ENCODE data around the gene LRRC4C.
A peak's percentile ranks its signal among the peaks of the same experiment; 100 is the strongest.

LRRC4C gene

DNA sequence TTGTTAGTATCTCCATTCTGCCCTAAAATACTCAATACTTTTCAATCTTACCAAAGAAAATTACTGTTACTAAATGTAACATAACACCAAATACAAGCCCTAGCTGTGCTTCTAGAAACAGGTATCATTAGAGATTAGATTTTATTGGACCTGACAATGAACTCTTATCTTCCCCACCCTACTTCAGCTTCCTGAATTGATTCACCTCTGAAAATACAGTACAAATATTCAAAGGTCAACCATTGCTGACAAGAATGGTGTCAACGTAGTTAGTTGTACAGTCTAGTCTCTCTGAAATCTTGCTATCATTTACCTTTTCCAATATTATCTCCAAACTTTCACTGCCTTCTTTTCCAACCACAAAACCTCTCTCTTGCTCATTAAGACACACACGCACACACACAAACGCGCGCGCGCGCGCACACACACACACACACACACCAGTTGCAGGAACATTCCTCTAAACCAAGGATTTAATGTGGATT is 22.4 kb downstream of the LRRC4C start:
- FAIRE-seq (no peak), DNase-seq (ENCODE audit: insufficient read length, low spot score) (no peak)
- TF ChIP-seq POLR2AphosphoS5 (IDR thresholded peaks at IDR 0.05; ENCODE audit: low read depth, low read length) = no peak
- no peak for TF ChIP-seq POU2F2 (IDR thresholded peaks at IDR 0.05; ENCODE audit: low read depth, low read length)
- no peak for TF ChIP-seq PAX5 (IDR thresholded peaks at IDR 0.05; ENCODE audit: insufficient read depth, low read length, severe bottlenecking)
- no peak for TF ChIP-seq TAF1 (IDR thresholded peaks at IDR 0.05; ENCODE audit: low read depth, low read length)
- TF ChIP-seq POLR2A (IDR thresholded peaks at IDR 0.05; ENCODE audit: low read depth, low read length) = no peak
- TF ChIP-seq SPI1 (IDR thresholded peaks at IDR 0.05; ENCODE audit: low read depth, low read length) = no peak

DNA sequence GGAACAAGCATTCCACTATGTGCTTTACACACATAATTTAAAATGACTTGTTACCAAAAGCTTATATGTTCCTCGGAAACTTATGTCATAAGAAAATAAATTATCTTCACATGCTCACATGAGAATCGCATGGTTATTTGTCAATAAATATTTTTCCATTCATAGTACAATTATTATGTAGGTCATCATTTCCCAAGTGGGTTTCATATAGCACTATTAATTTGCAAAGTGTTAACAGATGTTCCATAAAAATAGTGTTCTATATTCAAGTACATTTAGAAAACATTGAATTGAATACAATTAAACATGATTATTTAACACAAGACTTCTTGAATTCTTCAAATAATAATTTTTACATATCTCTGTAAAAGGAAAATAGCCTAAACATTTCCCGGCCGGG is 23.9 kb downstream of the LRRC4C start:
- DNase-seq (ENCODE audit: insufficient read length, low spot score) (no peak), FAIRE-seq (no peak)
- TF ChIP-seq TAF1 (IDR thresholded peaks at IDR 0.05; ENCODE audit: low read depth, low read length) = no peak
- no peak for TF ChIP-seq POU2F2 (IDR thresholded peaks at IDR 0.05; ENCODE audit: low read depth, low read length)
- no peak for TF ChIP-seq SPI1 (IDR thresholded peaks at IDR 0.05; ENCODE audit: low read depth, low read length)
- TF ChIP-seq POLR2A (IDR thresholded peaks at IDR 0.05; ENCODE audit: low read depth, low read length) = no peak
- no peak for TF ChIP-seq POLR2AphosphoS5 (IDR thresholded peaks at IDR 0.05; ENCODE audit: low read depth, low read length)
- TF ChIP-seq PAX5 (IDR thresholded peaks at IDR 0.05; ENCODE audit: insufficient read depth, low read length, severe bottlenecking) = no peak

DNA sequence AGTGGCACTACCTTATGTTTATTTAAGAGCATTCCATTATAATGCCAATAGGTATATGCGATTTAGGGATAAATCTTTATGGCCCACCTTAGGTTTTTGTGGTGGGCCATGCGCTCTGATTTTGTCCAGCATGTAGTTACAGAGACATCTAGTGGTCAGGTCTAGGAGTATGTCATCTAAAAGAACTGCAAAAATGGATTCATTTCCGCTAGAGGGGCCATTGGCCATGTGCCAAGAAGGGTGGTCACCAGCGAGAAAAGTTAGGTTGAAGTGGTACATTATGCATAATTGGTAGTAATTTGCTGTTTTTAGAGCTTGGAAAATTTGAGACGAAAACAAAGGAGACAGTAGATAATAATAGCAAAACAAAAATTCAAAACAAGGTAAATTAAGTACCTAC is 27.7 kb downstream of the LRRC4C start:
- DNase-seq (ENCODE audit: insufficient read length, low spot score) = no peak
- FAIRE-seq = no peak
- TF ChIP-seq POU2F2 (IDR thresholded peaks at IDR 0.05; ENCODE audit: low read depth, low read length) (no peak), POLR2AphosphoS5 (IDR thresholded peaks at IDR 0.05; ENCODE audit: low read depth, low read length) (no peak), PAX5 (IDR thresholded peaks at IDR 0.05; ENCODE audit: insufficient read depth, low read length, severe bottlenecking) (no peak)

DNA sequence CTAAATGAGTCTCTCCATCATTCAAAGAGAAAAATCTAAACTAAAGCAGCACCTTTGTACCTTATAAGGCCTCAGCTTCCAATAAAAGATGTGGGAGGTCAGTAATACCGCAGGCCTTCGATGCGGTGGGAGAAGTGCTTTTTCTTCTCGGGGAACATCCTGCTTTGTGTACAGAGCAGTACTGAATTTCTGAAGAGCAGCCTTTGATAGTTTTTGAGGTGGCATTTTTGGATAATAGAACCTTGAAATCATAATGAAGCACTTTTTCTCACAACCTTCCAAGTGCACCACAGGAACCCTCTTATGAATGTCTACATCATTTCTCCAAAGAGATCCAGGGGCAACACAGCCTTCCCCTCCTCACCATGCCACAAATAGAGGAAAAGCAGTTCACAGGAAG is 39.6 kb downstream of the LRRC4C start:
- FAIRE-seq = no peak
- TF ChIP-seq TAF1 (IDR thresholded peaks at IDR 0.05; ENCODE audit: low read depth, low read length) (no peak), SPI1 (IDR thresholded peaks at IDR 0.05; ENCODE audit: low read depth, low read length) (no peak), PAX5 (IDR thresholded peaks at IDR 0.05; ENCODE audit: insufficient read depth, low read length, severe bottlenecking) (no peak), POU2F2 (IDR thresholded peaks at IDR 0.05; ENCODE audit: low read depth, low read length) (no peak), POLR2A (IDR thresholded peaks at IDR 0.05; ENCODE audit: low read depth, low read length) (no peak), POLR2AphosphoS5 (IDR thresholded peaks at IDR 0.05; ENCODE audit: low read depth, low read length) (no peak)

DNA sequence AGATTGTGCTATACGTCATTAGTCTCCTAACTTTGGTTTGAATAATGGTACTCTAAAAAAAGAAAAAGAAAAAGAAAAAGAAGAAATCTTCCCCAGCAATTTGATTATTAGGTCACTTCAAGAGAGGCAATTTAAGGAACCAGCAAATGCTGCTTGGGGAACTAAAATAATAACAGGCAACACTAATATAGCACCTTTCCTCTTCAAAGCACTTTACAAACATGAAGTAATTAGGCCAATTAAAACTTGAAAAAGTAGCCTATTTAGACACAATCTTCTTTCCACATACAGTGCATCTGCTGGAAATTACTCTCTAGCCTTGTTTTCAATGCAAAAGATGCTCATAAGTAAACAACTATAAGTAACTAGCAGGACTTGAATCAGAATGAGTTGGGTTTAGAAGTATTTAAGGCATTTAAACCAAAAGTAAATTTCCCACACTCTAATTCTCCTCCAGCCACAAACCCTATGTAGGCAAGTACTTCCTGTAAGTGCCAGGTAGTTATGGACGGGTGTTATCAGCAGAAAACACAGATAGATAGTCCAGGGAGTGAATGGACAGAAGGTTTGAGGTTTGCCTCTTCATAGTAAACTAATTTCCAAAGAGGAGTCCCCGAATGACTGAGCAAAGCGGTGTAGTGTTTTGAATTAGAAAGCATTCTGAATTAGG is 44.5 kb downstream of the LRRC4C start:
- DNase-seq (ENCODE audit: insufficient read length, low spot score) = no peak
- FAIRE-seq = no peak
- TF ChIP-seq POU2F2 (IDR thresholded peaks at IDR 0.05; ENCODE audit: low read depth, low read length) (no peak), PAX5 (IDR thresholded peaks at IDR 0.05; ENCODE audit: insufficient read depth, low read length, severe bottlenecking) (no peak), POLR2AphosphoS5 (IDR thresholded peaks at IDR 0.05; ENCODE audit: low read depth, low read length) (no peak), TAF1 (IDR thresholded peaks at IDR 0.05; ENCODE audit: low read depth, low read length) (no peak), SPI1 (IDR thresholded peaks at IDR 0.05; ENCODE audit: low read depth, low read length) (no peak), POLR2A (IDR thresholded peaks at IDR 0.05; ENCODE audit: low read depth, low read length) (no peak)

More for the DNA sequence above, 39.6 kb downstream of the LRRC4C start:
- no peak for DNase-seq (ENCODE audit: insufficient read length, low spot score)

DNA sequence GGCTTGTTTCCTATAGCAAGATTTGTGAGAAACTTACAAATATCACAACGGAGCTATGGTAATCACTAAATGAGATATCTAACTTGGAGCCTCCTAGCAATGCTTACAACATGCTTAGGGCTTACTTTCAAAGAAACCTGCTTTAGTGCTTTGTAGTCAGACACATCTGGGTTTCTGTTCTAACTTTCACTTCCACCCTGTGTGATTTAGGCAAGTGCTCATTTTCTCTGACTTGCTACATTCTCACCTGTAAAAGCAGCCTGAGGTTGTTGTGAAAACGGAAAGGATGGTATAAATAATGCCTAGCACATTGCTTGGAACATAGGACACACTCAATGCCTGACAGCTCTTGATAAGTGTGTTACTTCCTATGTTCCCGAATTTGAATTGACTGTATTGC is 45.6 kb downstream of the LRRC4C start:
- DNase-seq (ENCODE audit: insufficient read length, low spot score) (no peak), FAIRE-seq (no peak)
- TF ChIP-seq TAF1 (IDR thresholded peaks at IDR 0.05; ENCODE audit: low read depth, low read length) (no peak), SPI1 (IDR thresholded peaks at IDR 0.05; ENCODE audit: low read depth, low read length) (peak; percentile 87)

DNA sequence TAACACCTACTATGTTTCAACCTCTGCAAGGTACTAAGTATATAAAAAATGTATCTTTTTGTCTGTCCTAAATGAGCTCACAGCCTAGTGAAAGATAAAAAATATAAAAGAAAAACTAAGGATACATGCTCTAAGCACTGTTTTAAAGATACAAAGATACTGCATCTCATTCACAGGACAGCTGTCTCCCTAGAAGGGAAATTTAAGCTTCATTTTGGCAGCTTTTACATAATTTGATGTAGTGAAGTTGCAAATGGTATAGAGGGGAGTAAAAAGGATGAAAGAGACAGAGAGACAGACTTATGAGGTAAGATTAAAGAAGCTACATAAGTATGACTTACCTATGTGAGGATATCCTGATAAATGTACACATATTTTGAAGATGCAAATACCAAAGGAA is 53.6 kb downstream of the LRRC4C start:
- DNase-seq (ENCODE audit: insufficient read length, low spot score) (no peak), FAIRE-seq (no peak)
- TF ChIP-seq TAF1 (IDR thresholded peaks at IDR 0.05; ENCODE audit: low read depth, low read length) (no peak), PAX5 (IDR thresholded peaks at IDR 0.05; ENCODE audit: insufficient read depth, low read length, severe bottlenecking) (no peak), SPI1 (IDR thresholded peaks at IDR 0.05; ENCODE audit: low read depth, low read length) (no peak), POLR2AphosphoS5 (IDR thresholded peaks at IDR 0.05; ENCODE audit: low read depth, low read length) (no peak), POLR2A (IDR thresholded peaks at IDR 0.05; ENCODE audit: low read depth, low read length) (no peak), POU2F2 (IDR thresholded peaks at IDR 0.05; ENCODE audit: low read depth, low read length) (no peak)

DNA sequence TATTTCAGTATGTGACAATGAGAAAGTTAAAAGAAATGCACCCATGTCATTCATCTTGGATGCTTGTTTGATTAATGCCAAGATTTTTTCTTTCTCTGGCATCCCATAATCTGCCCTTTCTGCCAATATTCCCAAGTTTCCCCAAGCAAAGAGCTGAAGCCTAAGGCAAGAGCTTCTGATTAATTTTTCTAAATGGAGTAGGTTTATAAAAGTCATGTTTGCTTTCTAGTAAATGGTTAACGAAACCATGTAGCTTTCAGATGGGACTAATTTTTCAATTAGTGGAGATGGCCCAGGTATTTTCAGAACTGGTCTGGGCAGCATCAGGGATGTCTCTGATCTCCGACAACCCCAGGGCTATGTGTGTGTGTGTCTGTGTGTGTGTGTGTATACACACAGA is 55.3 kb downstream of the LRRC4C start:
- no peak for DNase-seq (ENCODE audit: insufficient read length, low spot score)
- no peak for FAIRE-seq
- TF ChIP-seq POU2F2 (IDR thresholded peaks at IDR 0.05; ENCODE audit: low read depth, low read length) (no peak), POLR2A (IDR thresholded peaks at IDR 0.05; ENCODE audit: low read depth, low read length) (no peak), SPI1 (IDR thresholded peaks at IDR 0.05; ENCODE audit: low read depth, low read length) (no peak), POLR2AphosphoS5 (IDR thresholded peaks at IDR 0.05; ENCODE audit: low read depth, low read length) (no peak), TAF1 (IDR thresholded peaks at IDR 0.05; ENCODE audit: low read depth, low read length) (no peak), PAX5 (IDR thresholded peaks at IDR 0.05; ENCODE audit: insufficient read depth, low read length, severe bottlenecking) (no peak)

DNA sequence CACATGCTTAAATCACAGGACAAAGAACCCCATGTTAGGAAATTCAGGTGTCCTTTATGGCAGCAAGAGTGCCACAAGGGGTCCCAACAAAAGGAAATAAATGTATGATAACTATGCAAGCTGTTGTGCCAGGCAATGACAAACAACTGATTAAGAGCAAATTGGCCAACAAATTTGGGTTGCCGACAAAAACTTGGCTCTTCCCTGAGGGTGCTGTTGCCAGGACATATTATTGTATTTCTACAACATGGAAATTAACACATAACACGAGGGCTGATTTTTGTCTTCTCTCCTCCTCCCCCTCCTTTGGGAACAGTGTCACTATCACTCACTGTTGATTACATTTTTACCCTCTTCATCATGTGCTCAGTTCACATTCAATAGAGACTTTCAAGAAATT is 56.0 kb downstream of the LRRC4C start:
- no peak for FAIRE-seq
- TF ChIP-seq POU2F2 (IDR thresholded peaks at IDR 0.05; ENCODE audit: low read depth, low read length) = no peak
- no peak for TF ChIP-seq PAX5 (IDR thresholded peaks at IDR 0.05; ENCODE audit: insufficient read depth, low read length, severe bottlenecking)
- TF ChIP-seq SPI1 (IDR thresholded peaks at IDR 0.05; ENCODE audit: low read depth, low read length) = no peak
- no peak for TF ChIP-seq TAF1 (IDR thresholded peaks at IDR 0.05; ENCODE audit: low read depth, low read length)
- TF ChIP-seq POLR2AphosphoS5 (IDR thresholded peaks at IDR 0.05; ENCODE audit: low read depth, low read length) = no peak
- TF ChIP-seq POLR2A (IDR thresholded peaks at IDR 0.05; ENCODE audit: low read depth, low read length) = no peak
- DNase-seq (ENCODE audit: insufficient read length, low spot score) = no peak

DNA sequence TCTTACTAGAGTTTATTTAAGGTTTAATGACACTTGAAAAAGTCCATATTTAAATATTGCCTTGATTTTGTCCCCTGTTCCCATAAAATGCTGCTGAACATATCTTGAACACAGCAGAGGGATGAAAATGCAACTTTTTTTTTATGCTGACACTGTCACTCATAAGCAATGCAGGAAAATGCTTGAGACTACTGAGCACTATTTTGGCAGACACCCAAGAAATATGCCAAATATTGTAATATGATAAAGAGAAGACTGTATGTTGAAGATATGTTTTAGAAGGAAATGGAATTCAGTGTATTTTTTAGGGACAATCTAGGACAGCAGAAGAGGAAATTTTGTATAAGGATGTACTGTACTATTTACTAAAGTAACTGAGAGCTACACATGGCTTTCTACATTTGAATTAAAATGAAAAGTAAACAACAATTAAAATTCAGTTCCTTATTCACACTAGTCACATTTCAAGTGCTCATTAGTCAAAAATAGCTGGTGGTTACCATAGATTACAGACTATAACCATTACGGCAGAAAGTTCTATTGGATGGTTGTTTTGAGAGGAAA is 58.6 kb downstream of the LRRC4C start:
- no peak for TF ChIP-seq TAF1 (IDR thresholded peaks at IDR 0.05; ENCODE audit: low read depth, low read length)
- TF ChIP-seq SPI1 (IDR thresholded peaks at IDR 0.05; ENCODE audit: low read depth, low read length) = no peak
- TF ChIP-seq POLR2A (IDR thresholded peaks at IDR 0.05; ENCODE audit: low read depth, low read length) = no peak
- TF ChIP-seq PAX5 (IDR thresholded peaks at IDR 0.05; ENCODE audit: insufficient read depth, low read length, severe bottlenecking) = no peak
- no peak for TF ChIP-seq POU2F2 (IDR thresholded peaks at IDR 0.05; ENCODE audit: low read depth, low read length)
- TF ChIP-seq POLR2AphosphoS5 (IDR thresholded peaks at IDR 0.05; ENCODE audit: low read depth, low read length) = no peak
- FAIRE-seq (no peak), DNase-seq (ENCODE audit: insufficient read length, low spot score) (no peak)

Data from GM12891 (cell line).